Panc1 (cell line): ENCODE results near the gene ZDHHC11B. TPM values are rescaled to one million over a fixed set of nuclear protein-coding genes. Genes with fewer than 3 reads are reported as not detected.
"Not testable (repeated sequence)": the region's sequence is repeated elsewhere in the genome, so short reads cannot be mapped to it uniquely, and the experiment has no call there.

ENCODE experiments used
- ATAC-seq: fragments of 200-7000 bp; cut with Tn5 transposase; 2 replicates; pipeline ENCODE4 v1.9.1; 2020; ENCODE audit warnings: mild to moderate bottlenecking, moderate library complexity
- BruUV-seq: library from RNA; stranded (reverse); fragments of 400-500 nt; replicated peaks from 2 replicates; lab custom pipeline; 2021; lab: Mats Ljungman, UMichigan
- CTCF ChIA-PET: fragments of 300-600 bp; sonication (Branson Sonifier 250); formaldehyde crosslinking; loops from one replicate; lab custom pipeline; 2022; ENCODE audit warnings: antibody characterized with exemption; lab: Charles Lee
- POLR2A ChIA-PET: fragments of 300-600 bp; sonication (Branson Sonifier 250); formaldehyde crosslinking; loops from one replicate; lab custom pipeline; 2022; ENCODE audit warnings: antibody characterized with exemption; lab: Charles Lee
- DNase-seq: peaks from one replicate; pipeline ENCODE4 v3.0.0-alpha.2; 2010; ENCODE audit warnings: low read depth, low spot score
- H3K27ac ChIP-seq: 2 replicates; pipeline ENCODE4 v1.5.1; 2011; ENCODE audit warnings: mild to moderate bottlenecking, low read length, inconsistent platforms
- H3K27me3 ChIP-seq: fragments of 200-500 bp; sonication (Bioruptor generic); 2 replicates; pipeline ENCODE4 v1.6.0; 2014; ENCODE audit warnings: low read length, inconsistent platforms; ENCODE audit not compliant: control insufficient read depth, insufficient read depth
- H3K36me3 ChIP-seq: fragments of 200-500 bp; sonication (Bioruptor generic); 2 replicates; pipeline ENCODE4 v1.5.1; 2014; ENCODE audit warnings: inconsistent platforms, mild to moderate bottlenecking, low read length, moderate library complexity; ENCODE audit not compliant: control insufficient read depth, insufficient read depth
- H3K4me1 ChIP-seq: 2 replicates; pipeline ENCODE4 v1.5.1; 2011; ENCODE audit warnings: inconsistent platforms, mild to moderate bottlenecking, low read length, moderate library complexity; ENCODE audit not compliant: control insufficient read depth, insufficient read depth
- H3K4me3 ChIP-seq, 2 experiments: 2 replicates each; pipeline ENCODE4 v1.5.1; 2011 to 2012; ENCODE audit warnings: low read depth in 2 of 2, low read length in 2 of 2, mild to moderate bottlenecking in 2 of 2, inconsistent platforms in 1 of 2, moderate library complexity in 1 of 2
- H3K9me3 ChIP-seq: fragments of 200-500 bp; sonication (Bioruptor generic); 2 replicates; pipeline ENCODE4 v1.5.1; 2014; ENCODE audit warnings: low read depth, mild to moderate bottlenecking, inconsistent platforms, low read length, moderate library complexity; ENCODE audit not compliant: control insufficient read depth, insufficient read depth
- POLR2AphosphoS5 ChIP-seq: IDR thresholded peaks from 2 replicates; pipeline ENCODE4 v1.6.1; 2012; ENCODE audit warnings: mild to moderate bottlenecking, low read depth, low read length, moderate library complexity
- REST ChIP-seq, 2 experiments: IDR thresholded peaks; 2 replicates each; pipeline ENCODE4 v1.6.1; 2011 to 2012; ENCODE audit warnings: low read depth in 2 of 2, control low read depth in 1 of 2, low read length in 1 of 2, mild to moderate bottlenecking in 1 of 2, moderate library complexity in 1 of 2; ENCODE audit not compliant: insufficient read depth in 1 of 2
- SIN3A ChIP-seq: IDR thresholded peaks from 2 replicates; pipeline ENCODE4 v1.6.1; 2012; ENCODE audit warnings: low read depth, mild to moderate bottlenecking, low read length, moderate library complexity, borderline replicate concordance; ENCODE audit not compliant: insufficient read depth
- TCF7L2 ChIP-seq: IDR thresholded peaks from 2 replicates; pipeline ENCODE4 v1.6.1; 2011; ENCODE audit warnings: mild to moderate bottlenecking, low read depth, low read length, inconsistent platforms
- in situ Hi-C: cut with HindIII; loops from 2 replicates; pipeline ENCODE4 v1.10.0; 2016; ENCODE audit warnings: low sequenced_read_pairs, low pct_unique_long_range_greater_than_20kb
- intact Hi-C: fragments of 100-400 bp; cut with micrococcal nuclease; formaldehyde crosslinking; loops from one replicate; pipeline ENCODE4 v1.10.0; 2022; ENCODE audit not compliant: unreplicated experiment
- total RNA-seq: library from RNA; stranded (reverse); gene quantifications from one replicate; pipeline ENCODE4 v1.2.1, GENCODE V29; 2021; ENCODE audit not compliant: unreplicated experiment
- TF ChIP-seq, protein P1 (sequence below): fragments of 450-650 bp; IDR thresholded peaks from 2 replicates; pipeline ENCODE4 v1.5.1; 2017; ENCODE audit warnings: mild to moderate bottlenecking

Gene ZDHHC11B
- total RNA-seq, 1 experiment from 2014 or later = 1.4 TPM

DNA sequence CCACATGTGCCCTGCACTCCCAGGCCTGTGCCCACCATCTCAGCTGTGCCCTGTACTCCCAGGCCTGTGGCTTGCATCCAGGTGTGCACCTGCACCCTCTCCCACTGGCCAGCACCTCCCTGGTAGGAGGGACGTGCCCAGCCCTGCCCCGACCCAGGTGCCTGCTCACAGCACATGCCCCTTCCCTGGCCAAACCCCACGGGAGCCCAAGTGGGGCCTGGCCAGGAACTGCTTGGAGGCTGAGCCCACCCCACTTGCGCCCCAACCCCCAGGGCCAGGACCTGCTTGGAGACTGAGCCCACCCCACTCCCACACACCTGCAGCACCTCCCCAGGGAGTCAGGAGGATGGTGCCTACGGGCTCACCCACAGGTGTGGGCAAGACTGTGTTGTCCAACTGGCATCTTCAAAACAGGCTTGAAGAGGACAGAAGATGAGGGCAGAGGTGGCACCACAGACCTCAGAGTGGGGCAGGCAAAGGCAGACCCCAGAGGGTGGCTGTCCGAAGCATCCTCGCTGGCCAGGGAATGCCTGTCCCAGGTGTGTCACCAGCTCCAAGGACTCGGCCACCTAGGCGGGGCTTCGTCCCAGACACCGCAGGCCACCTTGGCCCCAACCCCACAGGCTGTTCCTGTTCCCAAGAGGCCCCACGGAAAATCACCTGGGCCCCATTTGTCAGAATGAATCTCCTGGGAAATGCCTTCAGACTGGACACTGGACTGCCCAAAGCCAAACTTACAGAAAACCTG lies 10.8 kb downstream of the ZDHHC11B start:
- H3K27me3 ChIP-seq = no peaks in the 10 kb centered on the region
- DNase-seq (no peak), ATAC-seq (no peak)
- no TSS peak for BruUV-seq
- no peaks in the 10 kb centered on the region for H3K9me3 ChIP-seq
- no peaks in the 10 kb centered on the region for H3K4me1 ChIP-seq
- no peaks in the 10 kb centered on the region for H3K36me3 ChIP-seq
- no peak overlapping the region for H3K27ac ChIP-seq
- ChIA-PET POLR2A (interaction anchor here (0.6 kb wide), 1 partner anchor 16 kb away, joined by 4 read pairs; no protein-coding TSS in a partner anchor), CTCF (no interaction called here)
- in situ Hi-C loops (no loop called here), intact Hi-C loops (loop anchor here (10.0 kb wide), 1 partner anchor 89 kb away; no protein-coding TSS in a partner anchor)
- TF ChIP-seq SIN3A (no peak), TCF7L2 (no peak), POLR2AphosphoS5 (no peak), REST (IDR thresholded peaks at IDR 0.05; ENCODE audit: insufficient read depth in 1 of 2, low read depth in 2 of 2, low read length in 1 of 2) (no peak)
- TF ChIP-seq, protein P1, sequence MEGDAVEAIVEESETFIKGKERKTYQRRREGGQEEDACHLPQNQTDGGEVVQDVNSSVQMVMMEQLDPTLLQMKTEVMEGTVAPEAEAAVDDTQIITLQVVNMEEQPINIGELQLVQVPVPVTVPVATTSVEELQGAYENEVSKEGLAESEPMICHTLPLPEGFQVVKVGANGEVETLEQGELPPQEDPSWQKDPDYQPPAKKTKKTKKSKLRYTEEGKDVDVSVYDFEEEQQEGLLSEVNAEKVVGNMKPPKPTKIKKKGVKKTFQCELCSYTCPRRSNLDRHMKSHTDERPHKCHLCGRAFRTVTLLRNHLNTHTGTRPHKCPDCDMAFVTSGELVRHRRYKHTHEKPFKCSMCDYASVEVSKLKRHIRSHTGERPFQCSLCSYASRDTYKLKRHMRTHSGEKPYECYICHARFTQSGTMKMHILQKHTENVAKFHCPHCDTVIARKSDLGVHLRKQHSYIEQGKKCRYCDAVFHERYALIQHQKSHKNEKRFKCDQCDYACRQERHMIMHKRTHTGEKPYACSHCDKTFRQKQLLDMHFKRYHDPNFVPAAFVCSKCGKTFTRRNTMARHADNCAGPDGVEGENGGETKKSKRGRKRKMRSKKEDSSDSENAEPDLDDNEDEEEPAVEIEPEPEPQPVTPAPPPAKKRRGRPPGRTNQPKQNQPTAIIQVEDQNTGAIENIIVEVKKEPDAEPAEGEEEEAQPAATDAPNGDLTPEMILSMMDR = no peak
- H3K4me3 ChIP-seq = no peak overlapping the region

DNA sequence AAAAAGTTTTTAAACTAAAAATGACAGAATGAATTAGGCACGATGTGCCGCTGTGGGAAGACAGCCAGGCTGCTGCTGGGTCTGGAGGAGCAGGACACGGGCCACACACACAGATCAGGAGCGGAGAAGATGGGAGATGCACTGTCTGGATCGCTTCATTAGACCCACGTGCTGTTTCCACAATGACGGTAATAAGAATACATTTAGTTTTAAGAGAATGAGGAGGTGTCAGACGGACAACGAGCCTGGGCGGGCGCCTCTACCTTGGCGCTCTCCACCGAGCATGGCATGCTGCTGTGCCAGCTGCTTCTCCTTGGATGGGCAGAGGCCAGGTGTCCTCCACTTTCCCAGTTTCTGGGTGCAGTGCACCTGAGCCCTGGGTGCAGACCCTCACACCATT lies 11.6 kb downstream of the ZDHHC11B start:
- BruUV-seq, DNase-seq, H3K9me3 ChIP-seq, in situ Hi-C loops, H3K27me3 ChIP-seq, ATAC-seq, H3K4me1 ChIP-seq, H3K4me3 ChIP-seq, H3K27ac ChIP-seq, H3K36me3 ChIP-seq, CTCF ChIA-PET: not testable (repeated sequence)
- intact Hi-C loops = loop anchor here (10.0 kb wide), 1 partner anchor 88 kb away; no protein-coding TSS in a partner anchor
- POLR2A ChIA-PET = interaction anchor here (0.6 kb wide), 1 partner anchor 15 kb away, joined by 4 read pairs; no protein-coding TSS in a partner anchor

DNA sequence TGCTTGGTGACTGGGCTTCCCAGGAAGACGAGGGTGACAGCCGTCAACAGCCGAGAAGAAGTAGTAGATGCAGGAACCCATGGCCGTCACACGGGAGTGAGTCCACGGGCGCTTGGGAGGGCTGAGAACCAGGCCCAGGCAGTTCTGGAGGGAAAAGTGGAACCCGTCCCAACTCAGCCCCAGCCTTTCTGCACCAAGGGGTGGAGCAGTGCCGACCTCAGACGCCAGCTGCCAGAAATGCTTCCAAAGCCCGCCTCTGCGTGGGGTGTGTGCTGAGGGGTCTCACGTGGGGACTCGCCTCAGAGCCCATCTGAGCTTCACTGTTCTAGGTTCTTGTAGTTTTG lies 12.0 kb downstream of the ZDHHC11B start:
- ATAC-seq, H3K4me3 ChIP-seq, DNase-seq, in situ Hi-C loops, H3K4me1 ChIP-seq, POLR2A ChIA-PET, H3K27ac ChIP-seq, CTCF ChIA-PET, BruUV-seq, H3K36me3 ChIP-seq, H3K9me3 ChIP-seq, H3K27me3 ChIP-seq: not testable (repeated sequence)
- intact Hi-C loops = loop anchor here (10.0 kb wide), 1 partner anchor 88 kb away; no protein-coding TSS in a partner anchor

- H3K27ac ChIP-seq, BruUV-seq, H3K4me3 ChIP-seq, in situ Hi-C loops, H3K9me3 ChIP-seq, H3K36me3 ChIP-seq, DNase-seq, CTCF ChIA-PET, H3K27me3 ChIP-seq, POLR2A ChIA-PET, ATAC-seq, H3K4me1 ChIP-seq: not testable (repeated sequence)
- intact Hi-C loops = loop anchor here (10.0 kb wide), 1 partner anchor 87 kb away; no protein-coding TSS in a partner anchor
Measured at GRCh38 chr5:771841-772546, 12.5 kb downstream of the ZDHHC11B start.
